Upper lobe of left lung (tissue), 4 donors: ENCODE data around the gene PRDX3.

Source experiments
- CTCF ChIP-seq, 6 experiments: fragments of 450-650 bp in 4 of 6; fragments of 200-600 bp in 2 of 6; sonication (generic) in 2 of 6; IDR thresholded peaks; one replicate each; pipeline ENCODE4 v1.5.1; 2016 to 2019; ENCODE audit warnings: antibody characterized with exemption in 6 of 6
- EP300 ChIP-seq, 4 donors: sonication (generic); formaldehyde crosslinking; IDR thresholded peaks; one replicate each; pipeline ENCODE4 v1.5.1; 2017; ENCODE audit warnings: antibody characterized with exemption in 4 of 4, control low read depth in 2 of 4
- POLR2A ChIP-seq, 4 donors: fragments of 450-650 bp; IDR thresholded peaks; one replicate each; pipeline ENCODE4 v1.5.1; 2016 to 2017; ENCODE audit warnings: antibody characterized with exemption in 4 of 4, mild to moderate bottlenecking in 2 of 4
- POLR2AphosphoS5 ChIP-seq, 2 donors: sonication (generic); formaldehyde crosslinking; IDR thresholded peaks; one replicate each; pipeline ENCODE4 v1.5.1; 2017; ENCODE audit warnings: antibody characterized with exemption in 2 of 2

DNA sequence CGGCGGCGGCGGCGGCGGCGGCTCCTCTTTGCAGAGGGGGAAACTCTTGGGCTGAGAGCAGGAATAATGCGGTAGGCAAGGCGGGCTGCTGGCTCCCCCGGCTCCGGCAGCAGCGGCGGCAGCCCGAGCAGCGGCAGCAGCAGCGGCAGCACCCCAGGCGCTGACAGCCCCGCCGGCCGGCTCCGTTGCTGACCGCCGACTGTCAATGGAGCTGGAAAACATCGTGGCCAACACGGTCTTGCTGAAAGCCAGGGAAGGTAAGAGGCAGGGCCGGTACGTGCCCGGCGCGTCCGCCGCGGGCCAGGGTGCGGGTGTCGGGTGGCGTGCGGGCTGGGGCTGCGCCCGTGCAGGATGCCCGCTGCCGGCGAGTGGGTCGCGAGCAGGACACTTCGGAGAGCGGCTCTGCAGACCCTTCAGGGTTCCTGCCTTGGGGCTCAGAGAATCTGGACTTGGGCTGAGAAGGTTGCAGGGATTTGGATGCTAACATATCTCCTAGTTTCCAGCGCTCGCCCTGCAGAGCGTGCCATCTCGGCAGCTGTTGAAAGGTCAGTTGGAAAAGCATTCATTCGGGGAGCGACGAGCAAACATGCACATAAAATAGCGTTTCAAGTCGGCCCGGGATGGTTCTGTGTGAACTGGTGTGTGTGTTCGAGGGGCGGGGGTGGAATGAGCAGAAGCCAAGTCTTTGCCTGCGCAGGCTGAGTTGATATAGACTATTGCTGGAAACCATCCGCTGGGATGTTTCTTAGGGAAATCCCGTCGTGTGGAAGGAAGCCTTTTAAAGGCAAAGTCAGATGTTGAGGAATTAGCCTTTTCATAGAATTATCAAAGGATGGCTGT lies 29.3 kb upstream of the PRDX3 start:
- TF ChIP-seq CTCF (IDR thresholded peaks at IDR 0.05) (no peak), EP300 (IDR thresholded peaks at IDR 0.05) (no peak), POLR2AphosphoS5 (IDR thresholded peaks at IDR 0.05) (peak in 1 of 2 donors; percentile 10), POLR2A (IDR thresholded peaks at IDR 0.05) (peak in 1 of 4 donors; percentile 13)
